ENCODE data around the gene ZSCAN21. TPM values are rescaled to one million over a fixed set of nuclear protein-coding genes. Genes with fewer than 3 reads are reported as not detected.

Gene ZSCAN21
- total and polyA plus RNA-seq, 2 of the 4 experiments (the other 2 are of a cell fraction), result 11.5 to 13.3 TPM

- TF ChIP-seq, protein P1, sequence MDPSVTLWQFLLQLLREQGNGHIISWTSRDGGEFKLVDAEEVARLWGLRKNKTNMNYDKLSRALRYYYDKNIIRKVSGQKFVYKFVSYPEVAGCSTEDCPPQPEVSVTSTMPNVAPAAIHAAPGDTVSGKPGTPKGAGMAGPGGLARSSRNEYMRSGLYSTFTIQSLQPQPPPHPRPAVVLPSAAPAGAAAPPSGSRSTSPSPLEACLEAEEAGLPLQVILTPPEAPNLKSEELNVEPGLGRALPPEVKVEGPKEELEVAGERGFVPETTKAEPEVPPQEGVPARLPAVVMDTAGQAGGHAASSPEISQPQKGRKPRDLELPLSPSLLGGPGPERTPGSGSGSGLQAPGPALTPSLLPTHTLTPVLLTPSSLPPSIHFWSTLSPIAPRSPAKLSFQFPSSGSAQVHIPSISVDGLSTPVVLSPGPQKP (IDR thresholded peaks at IDR 0.05; ENCODE audit: borderline replicate concordance, low read depth, low read length), result no peak
- TF ChIP-seq MXI1 (IDR thresholded peaks at IDR 0.05; ENCODE audit: borderline replicate concordance, low read depth, low read length), result peak; percentile 75; the same call in 1 of the 2 replicates
Observed at GRCh38 chr7:100088621-100089457, 39.3 kb downstream of the ZSCAN21 start, which contains the start of gene COPS6 (continued).

All from IMR-90 (cell line).